PC-3 (cell line): ENCODE data around the gene IL1R2. TPM values are rescaled to one million over a fixed set of nuclear protein-coding genes. Genes with fewer than 3 reads are reported as not detected.

Source experiments
- ATAC-seq: fragments of 200-7000 bp; cut with Tn5 transposase; 2 replicates; pipeline ENCODE4 v1.9.1; 2020; ENCODE audit warnings: mild to moderate bottlenecking, moderate library complexity
- BruUV-seq: library from RNA; stranded (reverse); fragments of 400-500 nt; replicated peaks from 2 replicates; lab custom pipeline; 2021; lab: Mats Ljungman, UMichigan
- CTCF ChIA-PET: fragments of 300-600 bp; sonication (Branson Sonifier 250); formaldehyde crosslinking; loops from one replicate; lab custom pipeline; 2022; ENCODE audit warnings: antibody characterized with exemption; lab: Charles Lee
- POLR2A ChIA-PET: fragments of 300-600 bp; sonication (Branson Sonifier 250); formaldehyde crosslinking; loops from one replicate; lab custom pipeline; 2022; ENCODE audit warnings: antibody characterized with exemption; ENCODE audit not compliant: unreplicated experiment; lab: Charles Lee
- DNase-seq: peaks from one replicate; pipeline ENCODE4 v3.0.0-alpha.2; 2015
- H2AFZ ChIP-seq: fragments of 300-600 bp; sonication (generic); 2 replicates; pipeline ENCODE4 v1.6.0; 2016; ENCODE audit warnings: antibody characterized with exemption, low read length
- H3F3A ChIP-seq: fragments of 300-600 bp; sonication (generic); one replicate; pipeline ENCODE4 v1.6.0; 2017; ENCODE audit warnings: antibody characterized with exemption, low read length, control low read depth, mild to moderate bottlenecking; ENCODE audit not compliant: unreplicated experiment
- H3K27ac ChIP-seq: fragments of 300-600 bp; sonication (generic); 2 replicates; pipeline ENCODE4 v1.5.1; 2016; ENCODE audit warnings: mild to moderate bottlenecking, low read length
- H3K27me3 ChIP-seq: fragments of 300-600 bp; sonication (generic); 2 replicates; pipeline ENCODE4 v1.6.1; 2016; ENCODE audit warnings: low read length, mixed read lengths
- H3K36me3 ChIP-seq: fragments of 300-600 bp; sonication (generic); 2 replicates; pipeline ENCODE4 v1.6.1; 2016; ENCODE audit warnings: low read depth, mixed run types, low read length, mixed read lengths
- H3K4me1 ChIP-seq: fragments of 300-600 bp; sonication (generic); 2 replicates; pipeline ENCODE4 v1.5.1; 2016; ENCODE audit warnings: low read length; ENCODE audit not compliant: insufficient read depth
- H3K4me2 ChIP-seq: fragments of 300-600 bp; sonication (generic); 2 replicates; pipeline ENCODE4 v1.6.0; 2016; ENCODE audit warnings: low read length
- H3K4me3 ChIP-seq: fragments of 300-600 bp; sonication (generic); 2 replicates; pipeline ENCODE4 v1.5.1; 2016; ENCODE audit warnings: mild to moderate bottlenecking, low read length, mixed read lengths
- H3K79me2 ChIP-seq: fragments of 300-600 bp; sonication (generic); 2 replicates; pipeline ENCODE4 v1.6.1; 2017; ENCODE audit warnings: low read length, mixed read lengths
- H3K9ac ChIP-seq: fragments of 300-600 bp; sonication (generic); 2 replicates; pipeline ENCODE4 v1.6.0; 2016; ENCODE audit warnings: mild to moderate bottlenecking, low read length
- H3K9me2 ChIP-seq: fragments of 300-600 bp; sonication (generic); replicated peaks from 2 replicates; pipeline ENCODE4 v1.6.1; 2016; ENCODE audit warnings: mixed run types, low read length, mixed read lengths
- H3K9me3 ChIP-seq: fragments of 300-600 bp; sonication (generic); 2 replicates; pipeline ENCODE4 v1.6.1; 2016; ENCODE audit warnings: low read length, mixed read lengths
- H4K20me1 ChIP-seq: fragments of 300-600 bp; sonication (generic); 2 replicates; pipeline ENCODE4 v1.6.1; 2016; ENCODE audit warnings: low read length, mixed read lengths
- EZH2 ChIP-seq: fragments of 300-600 bp; sonication (generic); IDR thresholded peaks from one replicate; pipeline ENCODE4 v1.6.1; 2017; ENCODE audit warnings: antibody characterized with exemption, mild to moderate bottlenecking, low read length; ENCODE audit not compliant: unreplicated experiment
- EZH2phosphoT487 ChIP-seq: fragments of 300-600 bp; sonication (generic); IDR thresholded peaks from 2 replicates; pipeline ENCODE4 v1.6.1; 2018; ENCODE audit warnings: mild to moderate bottlenecking, antibody characterized with exemption, low read length, borderline replicate concordance
- intact Hi-C: fragments of 100-400 bp; cut with micrococcal nuclease; formaldehyde crosslinking; loops from 2 replicates; pipeline ENCODE4 v1.9.0; 2023
- total RNA-seq: library from RNA; depleted of rRNA; stranded (reverse); fragments of >200 nt; gene quantifications from 2 replicates; pipeline ENCODE4 v1.2.3, GENCODE V29; 2014
- TF ChIP-seq, protein P1 (sequence below): fragments of 300-600 bp; sonication (generic); conservative IDR thresholded peaks from 2 replicates; pipeline ENCODE4 v1.5.1; 2017; ENCODE audit warnings: antibody characterized with exemption, low read depth, mild to moderate bottlenecking, low read length

Gene IL1R2
- total RNA-seq, 1 experiment from 2014 or later: 6.0 TPM

DNA sequence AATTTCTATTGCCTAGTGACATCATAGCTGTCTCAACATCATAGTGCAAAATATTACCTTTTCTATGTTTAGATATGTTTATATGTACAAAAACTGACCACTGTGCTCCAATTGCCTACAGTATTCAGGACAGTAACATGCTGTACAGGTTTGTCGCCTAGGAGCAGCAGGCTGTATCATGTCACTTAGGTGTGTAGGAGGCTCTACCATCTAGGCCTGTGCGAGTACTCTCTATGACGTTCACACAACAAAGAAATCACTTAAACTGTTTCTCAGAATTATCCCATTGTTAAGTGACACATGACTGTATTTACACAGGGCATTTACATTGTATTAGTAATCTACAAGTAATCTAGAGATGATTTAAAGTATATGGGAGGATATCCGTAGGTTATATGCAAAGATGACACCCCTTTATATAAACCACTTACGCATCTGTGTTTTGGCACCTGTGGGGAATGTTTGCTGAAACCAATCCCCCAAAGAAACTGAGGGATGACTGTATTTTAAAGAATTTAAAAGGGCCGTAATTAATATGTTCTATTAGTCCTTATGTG, 24.7 kb downstream of the IL1R2 start:
- CTCF ChIA-PET: interaction anchor here (0.7 kb wide), 1 partner anchor 90 kb away, joined by 5 read pairs; no protein-coding TSS in a partner anchor
- H3K9me3 ChIP-seq: no peaks in the 10 kb centered on the region
- H3K27me3 ChIP-seq: no peaks in the 10 kb centered on the region
- no peaks in the 10 kb centered on the region for H4K20me1 ChIP-seq
- ATAC-seq (peak; percentile 86), DNase-seq (peak; percentile 87)
- intact Hi-C loops: loop anchor here (1.0 kb wide), 1 partner anchor 33 kb away; no protein-coding TSS in a partner anchor
- no peak overlapping the region for H3K4me2 ChIP-seq
- no peak overlapping the region for H3K4me3 ChIP-seq
- TF ChIP-seq, protein P1, sequence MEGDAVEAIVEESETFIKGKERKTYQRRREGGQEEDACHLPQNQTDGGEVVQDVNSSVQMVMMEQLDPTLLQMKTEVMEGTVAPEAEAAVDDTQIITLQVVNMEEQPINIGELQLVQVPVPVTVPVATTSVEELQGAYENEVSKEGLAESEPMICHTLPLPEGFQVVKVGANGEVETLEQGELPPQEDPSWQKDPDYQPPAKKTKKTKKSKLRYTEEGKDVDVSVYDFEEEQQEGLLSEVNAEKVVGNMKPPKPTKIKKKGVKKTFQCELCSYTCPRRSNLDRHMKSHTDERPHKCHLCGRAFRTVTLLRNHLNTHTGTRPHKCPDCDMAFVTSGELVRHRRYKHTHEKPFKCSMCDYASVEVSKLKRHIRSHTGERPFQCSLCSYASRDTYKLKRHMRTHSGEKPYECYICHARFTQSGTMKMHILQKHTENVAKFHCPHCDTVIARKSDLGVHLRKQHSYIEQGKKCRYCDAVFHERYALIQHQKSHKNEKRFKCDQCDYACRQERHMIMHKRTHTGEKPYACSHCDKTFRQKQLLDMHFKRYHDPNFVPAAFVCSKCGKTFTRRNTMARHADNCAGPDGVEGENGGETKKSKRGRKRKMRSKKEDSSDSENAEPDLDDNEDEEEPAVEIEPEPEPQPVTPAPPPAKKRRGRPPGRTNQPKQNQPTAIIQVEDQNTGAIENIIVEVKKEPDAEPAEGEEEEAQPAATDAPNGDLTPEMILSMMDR: no peak
- no peak for TF ChIP-seq EZH2
- no peak for TF ChIP-seq EZH2phosphoT487
- H3F3A ChIP-seq: no peaks in the 10 kb centered on the region
- POLR2A ChIA-PET: interaction anchor here (0.6 to 0.7 kb wide), 3 partner anchors 10 to 13 kb away, joined by 3 to 10 read pairs (median 4); no protein-coding TSS in a partner anchor
- peak overlapping the region; percentile 62 for H3K9ac ChIP-seq
- no peaks in the 10 kb centered on the region for H3K9me2 ChIP-seq
- peak overlapping the region; percentile 89 for H3K27ac ChIP-seq
- H3K36me3 ChIP-seq: no peaks in the 10 kb centered on the region
- peaks cover 23% of the 10 kb centered on the region for H3K4me1 ChIP-seq
- no TSS peak for BruUV-seq
- H2AFZ ChIP-seq: no peak overlapping the region
- H3K79me2 ChIP-seq: no peaks in the 10 kb centered on the region

GRCh38 chr2:102018823-102019445, 27.2 kb downstream of the IL1R2 start:
- TF ChIP-seq EZH2phosphoT487 (no peak), EZH2 (no peak)
- TF ChIP-seq, protein P1: no peak
- no peaks in the 10 kb centered on the region for H3K79me2 ChIP-seq
- CTCF ChIA-PET: no interaction called here
- no peak overlapping the region for H3K4me3 ChIP-seq
- H3K27me3 ChIP-seq: no peaks in the 10 kb centered on the region
- DNase-seq (no peak), ATAC-seq (no peak)
- no peak overlapping the region for H3K9ac ChIP-seq
- no peaks in the 10 kb centered on the region for H3F3A ChIP-seq
- H3K27ac ChIP-seq: no peak overlapping the region
- POLR2A ChIA-PET: no interaction called here
- H3K9me2 ChIP-seq: no peaks in the 10 kb centered on the region
- peaks cover 23% of the 10 kb centered on the region for H3K4me1 ChIP-seq
- no peak overlapping the region for H3K4me2 ChIP-seq
- H3K9me3 ChIP-seq: no peaks in the 10 kb centered on the region
- intact Hi-C loops: no loop called here
- BruUV-seq: no TSS peak
- no peaks in the 10 kb centered on the region for H4K20me1 ChIP-seq
- H3K36me3 ChIP-seq: no peaks in the 10 kb centered on the region
- H2AFZ ChIP-seq: no peak overlapping the region
